ENCODE data around the gene GID8.
A peak's percentile ranks its signal among the peaks of the same experiment; 100 is the strongest.

Gene GID8

GRCh38 chr20:62916703-62917476 is 21.1 kb upstream of the GID8 start:
- TF ChIP-seq, protein P1, sequence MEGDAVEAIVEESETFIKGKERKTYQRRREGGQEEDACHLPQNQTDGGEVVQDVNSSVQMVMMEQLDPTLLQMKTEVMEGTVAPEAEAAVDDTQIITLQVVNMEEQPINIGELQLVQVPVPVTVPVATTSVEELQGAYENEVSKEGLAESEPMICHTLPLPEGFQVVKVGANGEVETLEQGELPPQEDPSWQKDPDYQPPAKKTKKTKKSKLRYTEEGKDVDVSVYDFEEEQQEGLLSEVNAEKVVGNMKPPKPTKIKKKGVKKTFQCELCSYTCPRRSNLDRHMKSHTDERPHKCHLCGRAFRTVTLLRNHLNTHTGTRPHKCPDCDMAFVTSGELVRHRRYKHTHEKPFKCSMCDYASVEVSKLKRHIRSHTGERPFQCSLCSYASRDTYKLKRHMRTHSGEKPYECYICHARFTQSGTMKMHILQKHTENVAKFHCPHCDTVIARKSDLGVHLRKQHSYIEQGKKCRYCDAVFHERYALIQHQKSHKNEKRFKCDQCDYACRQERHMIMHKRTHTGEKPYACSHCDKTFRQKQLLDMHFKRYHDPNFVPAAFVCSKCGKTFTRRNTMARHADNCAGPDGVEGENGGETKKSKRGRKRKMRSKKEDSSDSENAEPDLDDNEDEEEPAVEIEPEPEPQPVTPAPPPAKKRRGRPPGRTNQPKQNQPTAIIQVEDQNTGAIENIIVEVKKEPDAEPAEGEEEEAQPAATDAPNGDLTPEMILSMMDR (IDR thresholded peaks at IDR 0.05) = no peak
- no peak for DNase-seq (ENCODE audit: low spot score)
- Histone ChIP-seq H3K4me3 (peak overlapping the region; percentile 26), H3K27ac (no peak overlapping the region)

- Histone ChIP-seq H3K27ac (no peak overlapping the region), H3K4me3 (peak overlapping the region; percentile 4)
- TF ChIP-seq, protein P1 (IDR thresholded peaks at IDR 0.05) = no peak
- no peak for DNase-seq (ENCODE audit: low spot score)
These were observed 20.2 kb upstream of the GID8 start for GRCh38 chr20:62917720-62918119.

- DNase-seq (ENCODE audit: low spot score) = no peak
- H3K27ac ChIP-seq = no peak overlapping the region
- H3K4me3 ChIP-seq = peak overlapping the region; percentile 4
- TF ChIP-seq, protein P1 (IDR thresholded peaks at IDR 0.05) = no peak
These were observed 19.8 kb upstream of the GID8 start for GRCh38 chr20:62918147-62918546.

GRCh38 chr20:62918831-62919230 is 19.1 kb upstream of the GID8 start:
- DNase-seq (ENCODE audit: low spot score) = no peak
- Histone ChIP-seq H3K4me3 (peak overlapping the region; percentile 13), H3K27ac (no peak overlapping the region)
- TF ChIP-seq, protein P1 (IDR thresholded peaks at IDR 0.05) = no peak

DNA sequence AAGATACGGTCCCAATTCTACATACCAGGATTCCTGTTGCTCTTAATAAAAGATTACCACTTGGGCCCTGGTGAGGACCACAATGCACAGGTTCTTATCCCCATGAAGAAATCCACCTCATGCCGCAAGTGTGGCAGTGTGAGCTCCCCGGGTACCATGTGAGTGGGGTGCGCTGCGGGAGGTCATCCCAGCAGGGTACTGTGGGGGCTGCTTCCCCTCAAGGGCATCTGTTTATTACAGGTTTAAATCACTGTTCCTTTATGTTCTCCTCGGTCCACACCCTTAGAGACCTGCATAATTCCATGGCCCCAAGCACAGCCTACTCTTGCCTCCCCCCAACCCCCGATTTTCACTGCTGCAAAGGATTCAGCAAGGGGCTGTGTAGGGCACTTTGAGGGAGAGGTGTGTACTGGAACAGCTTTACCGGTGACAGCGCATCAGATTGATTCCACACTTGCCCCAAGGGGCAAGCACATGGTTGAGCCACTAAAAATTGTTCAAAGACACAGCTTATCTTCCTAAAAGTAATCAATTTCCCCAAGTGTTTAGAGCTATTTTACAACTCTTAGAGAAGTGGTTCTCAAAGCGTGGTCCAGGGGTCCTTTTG is 17.8 kb upstream of the GID8 start:
- Histone ChIP-seq H3K4me3 (peak overlapping the region; percentile 3), H3K27ac (no peak overlapping the region)
- TF ChIP-seq, protein P1 (IDR thresholded peaks at IDR 0.05) = no peak
- no peak for DNase-seq (ENCODE audit: low spot score)

- TF ChIP-seq, protein P1 (IDR thresholded peaks at IDR 0.05) = no peak
- DNase-seq (ENCODE audit: low spot score) = no peak
- peak overlapping the region; percentile 46 for H3K4me3 ChIP-seq
- H3K27ac ChIP-seq = no peak overlapping the region
These were observed 16.7 kb upstream of the GID8 start for GRCh38 chr20:62921119-62921687.
